DND-41 (cell line): Measurements from ENCODE around the gene GTF2H4.

Source experiments
- ATAC-seq: fragments of 200-7000 bp; cut with Tn5 transposase; 3 replicates; pipeline ENCODE4 v1.9.1; 2021; ENCODE audit warnings: low read depth; ENCODE audit not compliant: insufficient read depth
- DNase-seq: peaks from one replicate; pipeline ENCODE4 v3.0.0-alpha.2; 2020
- H2AFZ ChIP-seq: 2 replicates; pipeline ENCODE4 v1.6.0; 2012; ENCODE audit warnings: low read depth, low read length
- H3K27ac ChIP-seq: 2 replicates; pipeline ENCODE4 v1.5.1; 2012; ENCODE audit warnings: low read length, inconsistent platforms
- H3K27me3 ChIP-seq: fragments of 200-600 bp; sonication (generic); 2 replicates; pipeline ENCODE4 v1.6.0; 2012; ENCODE audit warnings: low read length, mild to moderate bottlenecking, inconsistent platforms; ENCODE audit not compliant: insufficient read depth, poor library complexity
- H3K36me3 ChIP-seq: 2 replicates; pipeline ENCODE4 v1.5.1; 2012; ENCODE audit warnings: low read length, inconsistent platforms; ENCODE audit not compliant: insufficient read depth
- H3K4me1 ChIP-seq: 2 replicates; pipeline ENCODE4 v1.5.1; 2012; ENCODE audit warnings: mild to moderate bottlenecking, low read length; ENCODE audit not compliant: insufficient read depth
- H3K4me2 ChIP-seq: 2 replicates; pipeline ENCODE4 v1.6.0; 2012; ENCODE audit warnings: mild to moderate bottlenecking, moderate library complexity, low read length, inconsistent platforms; ENCODE audit not compliant: insufficient read depth
- H3K4me3 ChIP-seq, 2 experiments: fragments of 200-600 bp in 1 of 2; shearing (Covaris generic) in 1 of 2; 2 replicates each; pipeline ENCODE4 v1.5.1; 2012 to 2016; ENCODE audit warnings: inconsistent platforms in 2 of 2, low read length in 2 of 2, mild to moderate bottlenecking in 2 of 2, low read depth in 1 of 2, moderate library complexity in 1 of 2
- H3K79me2 ChIP-seq: 2 replicates; pipeline ENCODE4 v1.6.0; 2012; ENCODE audit warnings: low read length, inconsistent platforms; ENCODE audit not compliant: insufficient read depth
- H3K9ac ChIP-seq: 2 replicates; pipeline ENCODE4 v1.6.0; 2012; ENCODE audit warnings: low read depth, mild to moderate bottlenecking, inconsistent platforms, low read length, moderate library complexity
- H3K9me3 ChIP-seq: 2 replicates; pipeline ENCODE4 v1.5.1; 2012; ENCODE audit warnings: low read length, moderate library complexity, mild to moderate bottlenecking, inconsistent platforms; ENCODE audit not compliant: insufficient read depth, severe bottlenecking
- H4K20me1 ChIP-seq: 2 replicates; pipeline ENCODE4 v1.6.0; 2012; ENCODE audit warnings: low read length; ENCODE audit not compliant: insufficient read depth
- CTCF ChIP-seq: IDR thresholded peaks from 2 replicates; pipeline ENCODE4 v1.5.1; 2012; ENCODE audit warnings: borderline replicate concordance, low read length, moderate library complexity, mild to moderate bottlenecking; ENCODE audit not compliant: poor library complexity, severe bottlenecking; ENCODE audit errors: extremely low read depth
- EZH2 ChIP-seq: IDR thresholded peaks from 3 replicates; pipeline ENCODE4 v1.6.1; 2012; ENCODE audit warnings: borderline replicate concordance, low read depth, mild to moderate bottlenecking, moderate library complexity, low read length, inconsistent platforms; ENCODE audit not compliant: severe bottlenecking

GTF2H4 gene

DNA sequence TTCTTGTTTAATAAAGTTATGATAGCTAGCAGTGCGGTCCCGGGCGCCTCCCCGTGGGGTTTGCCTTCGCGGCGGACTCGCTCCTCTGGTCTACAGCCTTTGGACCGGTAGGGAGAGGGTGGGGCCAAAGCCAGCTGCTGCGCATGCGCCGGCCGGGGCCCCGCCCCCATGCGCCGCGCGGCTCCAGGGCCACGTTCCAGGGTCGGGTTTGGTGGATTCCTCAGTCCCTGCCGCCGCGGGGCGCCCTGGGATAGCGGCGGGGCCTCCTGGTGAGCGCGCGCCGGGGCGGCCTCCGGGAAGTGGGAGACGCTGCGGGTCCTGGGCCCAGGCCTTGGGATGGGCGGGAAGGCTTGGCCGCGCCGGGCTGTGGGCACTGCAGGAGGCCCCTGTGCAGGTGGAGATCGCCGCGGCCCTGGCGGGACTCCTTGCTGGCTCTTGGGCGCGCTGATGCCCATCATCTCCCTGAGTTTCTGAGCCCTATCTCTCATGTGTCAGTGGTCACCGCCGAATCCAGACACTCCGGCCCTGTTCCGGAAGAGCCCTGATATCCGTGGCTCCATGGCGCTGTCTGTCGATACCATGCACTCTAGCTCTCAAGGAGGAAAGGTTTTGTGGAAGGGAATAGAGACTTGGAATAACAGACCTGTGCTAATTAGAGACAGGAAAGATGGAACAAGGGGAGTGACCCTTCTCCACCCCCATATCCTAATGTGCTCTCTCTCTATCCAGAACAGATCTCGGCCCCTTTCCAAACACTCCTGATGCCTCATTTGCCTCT lies 6.3 kb downstream of the GTF2H4 start, which contains the start of gene VARS2:
Gene VARS2 (plus strand): TSS at position 163 of the 778 bp plus-strand sequence. CDS start 599 bp downstream, at position 762.
- TF ChIP-seq CTCF (peak; percentile 50), EZH2 (no peak)
- Histone ChIP-seq H3K79me2 (peaks cover 43% of the 10 kb centered on the region), H3K4me3 (peak within 1 kb of the TSS; percentile 44 to 76), H3K27ac (peak within 1 kb of the TSS; percentile 81), H4K20me1 (no peaks in the 10 kb centered on the region), H3K27me3 (no peaks in the 10 kb centered on the region), H3K36me3 (peaks cover 77% of the 10 kb centered on the region), H3K9me3 (no peaks in the 10 kb centered on the region), H3K4me1 (peaks cover 53% of the 10 kb centered on the region), H3K4me2 (peak within 1 kb of the TSS; percentile 90), H3K9ac (peak within 1 kb of the TSS; percentile 82), H2AFZ (peak within 1 kb of the TSS; percentile 62)
- DNase-seq, result peak; percentile 90
- peak; percentile 92 for ATAC-seq

DNA sequence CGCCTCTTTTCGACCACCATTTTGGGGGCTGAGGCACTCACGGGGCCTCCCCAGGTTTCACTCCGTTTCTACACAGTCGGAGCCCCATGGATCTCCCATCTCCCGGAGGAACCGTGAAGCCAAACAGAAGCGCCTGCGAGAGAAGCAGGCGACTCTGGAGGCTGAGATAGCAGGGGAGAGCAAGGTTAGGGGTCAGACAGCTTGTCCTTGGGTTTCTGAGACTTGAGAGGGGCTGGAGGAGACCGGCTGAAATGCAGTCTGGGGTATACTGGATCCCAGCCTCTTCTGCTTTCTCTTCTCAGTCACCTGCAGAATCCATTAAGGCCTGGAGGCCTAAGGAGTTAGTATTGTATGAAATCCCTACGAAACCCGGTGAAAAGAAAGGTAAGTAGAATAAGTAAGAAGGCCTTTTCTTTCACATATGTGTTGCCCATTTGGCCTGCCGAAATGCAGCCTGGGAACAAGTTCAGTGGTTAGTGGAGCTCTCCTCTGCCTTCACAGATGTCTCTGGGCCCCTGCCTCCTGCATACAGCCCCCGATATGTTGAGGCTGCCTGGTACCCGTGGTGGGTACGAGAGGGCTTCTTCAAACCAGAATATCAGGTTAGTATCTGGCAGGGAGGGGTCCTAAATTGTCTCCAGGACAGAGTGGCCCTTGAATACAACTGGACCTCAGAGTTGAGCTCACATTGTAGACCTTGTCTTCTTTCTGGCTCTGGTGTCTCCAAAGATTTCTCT lies 7.0 kb downstream of the GTF2H4 start:
- Histone ChIP-seq H3K36me3 (peaks cover 75% of the 10 kb centered on the region), H3K4me1 (peaks cover 46% of the 10 kb centered on the region), H3K4me3 (peak overlapping the region; percentile 44 to 76), H3K27ac (peak overlapping the region; percentile 81), H3K9ac (peak overlapping the region; percentile 82), H3K4me2 (peak overlapping the region; percentile 90), H3K9me3 (no peaks in the 10 kb centered on the region), H3K79me2 (peaks cover 36% of the 10 kb centered on the region), H2AFZ (peak overlapping the region; percentile 62), H3K27me3 (no peaks in the 10 kb centered on the region), H4K20me1 (no peaks in the 10 kb centered on the region)
- DNase-seq (peak; percentile 40), ATAC-seq (peak; percentile 10)
- TF ChIP-seq EZH2 (no peak), CTCF (no peak)

DNA sequence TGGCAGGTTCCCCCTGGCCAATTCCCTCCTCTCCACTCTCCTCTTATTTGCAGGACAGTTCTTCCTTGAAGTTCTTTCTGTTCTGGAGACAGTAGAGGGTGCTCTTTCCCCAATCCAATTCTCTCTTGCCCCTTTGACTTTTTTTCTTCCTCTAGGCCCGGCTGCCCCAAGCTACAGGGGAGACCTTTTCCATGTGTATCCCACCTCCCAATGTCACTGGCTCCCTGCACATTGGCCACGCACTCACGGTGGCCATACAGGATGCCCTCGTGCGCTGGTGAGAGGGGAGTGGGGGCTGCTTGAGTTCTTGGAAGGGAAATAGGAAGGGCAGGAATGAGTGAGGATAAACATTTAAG lies 7.6 kb downstream of the GTF2H4 start:
- peaks cover 75% of the 10 kb centered on the region for H3K36me3 ChIP-seq
- peaks cover 34% of the 10 kb centered on the region for H3K79me2 ChIP-seq
- DNase-seq, result no peak
- peak overlapping the region; percentile 90 for H3K4me2 ChIP-seq
- no peak for TF ChIP-seq EZH2
- peak; percentile 77 for TF ChIP-seq CTCF
- no peaks in the 10 kb centered on the region for H3K9me3 ChIP-seq
- peak; percentile 43; the same call in 2 of the 3 replicates for ATAC-seq
- H3K4me3 ChIP-seq, result peak overlapping the region in 1 of 2 experiments; percentile 76; a peak in 2 of 4 replicates
- H2AFZ ChIP-seq, result no peak overlapping the region
- no peaks in the 10 kb centered on the region for H4K20me1 ChIP-seq
- peak overlapping the region; percentile 82 for H3K9ac ChIP-seq
- H3K27ac ChIP-seq, result peak overlapping the region; percentile 81
- peaks cover 42% of the 10 kb centered on the region for H3K4me1 ChIP-seq
- no peaks in the 10 kb centered on the region for H3K27me3 ChIP-seq
